Ovary (tissue), 3 donors: ENCODE data around the gene RNF39.

ENCODE experiments used
- CTCF ChIP-seq, 3 donors: fragments of 450-650 bp in 2 of 3; fragments of 200-600 bp in 1 of 3; IDR thresholded peaks; one replicate each; pipeline versions ENCODE4 v1.5.1 to v1.8.0; 2016 to 2022; ENCODE audit warnings: antibody characterized with exemption in 3 of 3, mild to moderate bottlenecking in 1 of 3
- POLR2A ChIP-seq: fragments of 450-650 bp; IDR thresholded peaks from one replicate; pipeline ENCODE4 v1.6.1; 2017; ENCODE audit warnings: antibody characterized with exemption, mild to moderate bottlenecking, moderate library complexity
- donor health status: DM: no; HTN: no; CAD: no.

DNA sequence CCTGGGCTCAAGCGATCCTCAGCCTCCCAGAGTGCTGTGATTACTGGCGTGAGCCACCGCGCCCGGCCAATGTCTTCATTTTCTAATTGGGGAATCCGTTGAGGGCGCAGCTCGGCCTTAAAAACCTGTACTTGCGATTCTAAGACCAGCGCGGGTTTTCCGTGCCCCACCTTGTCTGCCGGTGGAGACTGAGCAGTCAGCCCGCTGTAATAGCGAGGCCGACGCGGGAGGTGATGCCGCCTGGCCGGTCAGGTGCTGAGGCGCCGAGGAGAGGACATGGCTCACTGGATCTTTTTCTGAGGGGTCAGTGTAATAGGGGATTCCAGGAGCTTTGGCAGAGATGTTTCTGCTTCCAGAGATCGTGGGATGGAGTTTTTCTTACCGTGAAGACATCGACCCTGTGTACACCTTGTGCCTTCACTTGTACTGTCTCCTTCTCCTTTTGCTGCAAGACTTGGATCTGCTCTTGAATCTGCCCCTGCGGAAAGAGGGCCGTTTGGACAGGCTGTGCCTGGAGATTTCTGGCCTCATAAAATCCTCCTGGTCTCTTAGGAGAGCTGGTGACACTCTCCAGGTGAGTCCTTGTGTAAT, 35.8 kb upstream of the RNF39 start:
- no peak for TF ChIP-seq POLR2A
- TF ChIP-seq CTCF (IDR thresholded peaks at IDR 0.05), result no peak
